GM18520 (cell line): ENCODE data around the gene CLIC4.
"Not testable (repeated sequence)": the region's sequence is repeated elsewhere in the genome, so short reads cannot be mapped to it uniquely, and the experiment has no call there.

Experiments
- ATAC-seq: cut with Tn5 transposase; IDR thresholded peaks from one replicate; pipeline ENCODE4 v1.9.1; 2021; ENCODE audit not compliant: unreplicated experiment

The CLIC4 gene

GRCh38 chr1:24717887-24718650, 27.2 kb upstream of the CLIC4 start:
- ATAC-seq, result no peak

- ATAC-seq, result no peak
Measured at GRCh38 chr1:24720152-24720551, 25.1 kb upstream of the CLIC4 start.

GRCh38 chr1:24721533-24721932, 23.7 kb upstream of the CLIC4 start:
- no peak for ATAC-seq

- not testable (repeated sequence) for ATAC-seq
Measured at GRCh38 chr1:24722073-24723035, 22.9 kb upstream of the CLIC4 start.

- ATAC-seq, result no peak
Measured at GRCh38 chr1:24724345-24725208, 20.7 kb upstream of the CLIC4 start.

GRCh38 chr1:24725209-24725651, 20.0 kb upstream of the CLIC4 start:
- ATAC-seq, result no peak

- ATAC-seq, result no peak
Measured at GRCh38 chr1:24726741-24727140, 18.5 kb upstream of the CLIC4 start.

GRCh38 chr1:24727501-24728216, 17.6 kb upstream of the CLIC4 start:
- peak; percentile 43 for ATAC-seq

- no peak for ATAC-seq
Measured at GRCh38 chr1:24728982-24729381, 16.3 kb upstream of the CLIC4 start.

GRCh38 chr1:24732186-24732885, 12.9 kb upstream of the CLIC4 start:
- ATAC-seq, result no peak

- ATAC-seq, result peak; percentile 75
Measured at GRCh38 chr1:24733342-24733741, 11.9 kb upstream of the CLIC4 start.

GRCh38 chr1:24735156-24735508, 10.1 kb upstream of the CLIC4 start:
- ATAC-seq, result no peak

- ATAC-seq, result no peak
Measured at GRCh38 chr1:24735509-24736375, 9.5 kb upstream of the CLIC4 start.

GRCh38 chr1:24737368-24738117, 7.7 kb upstream of the CLIC4 start:
- ATAC-seq, result no peak

- no peak for ATAC-seq
Measured at GRCh38 chr1:24739241-24739640, 6.0 kb upstream of the CLIC4 start.

- ATAC-seq, result no peak
Measured at GRCh38 chr1:24742090-24742938, 2.9 kb upstream of the CLIC4 start.
